GM21390 (cell line): ENCODE data around the gene CACNA1C.
"Not testable (repeated sequence)": the region's sequence is repeated elsewhere in the genome, so short reads cannot be mapped to it uniquely, and the experiment has no call there.

ENCODE experiments used
- ATAC-seq: cut with Tn5 transposase; IDR thresholded peaks from one replicate; pipeline ENCODE4 v1.9.1; 2021; ENCODE audit not compliant: unreplicated experiment

CACNA1C gene

GRCh38 chr12:2463719-2464118 is 410.9 kb downstream of the CACNA1C start:
- no peak for ATAC-seq

- no peak for ATAC-seq
Measured at GRCh38 chr12:2465681-2466080, 412.9 kb downstream of the CACNA1C start.

- no peak for ATAC-seq
Measured at GRCh38 chr12:2466211-2466610, 413.4 kb downstream of the CACNA1C start.

- no peak for ATAC-seq
Measured at GRCh38 chr12:2467447-2468195, 414.8 kb downstream of the CACNA1C start.

- no peak for ATAC-seq
Measured at GRCh38 chr12:2475984-2476383, 423.2 kb downstream of the CACNA1C start.

- ATAC-seq = no peak
Measured at GRCh38 chr12:2477009-2477766, 424.4 kb downstream of the CACNA1C start.

GRCh38 chr12:2479851-2480535 is 427.2 kb downstream of the CACNA1C start:
- no peak for ATAC-seq

- no peak for ATAC-seq
Measured at GRCh38 chr12:2481346-2481745, 428.6 kb downstream of the CACNA1C start.

GRCh38 chr12:2481951-2482350 is 429.2 kb downstream of the CACNA1C start:
- no peak for ATAC-seq

- ATAC-seq = no peak
Measured at GRCh38 chr12:2482938-2483660, 430.3 kb downstream of the CACNA1C start.

GRCh38 chr12:2483713-2484112 is 430.9 kb downstream of the CACNA1C start:
- no peak for ATAC-seq

GRCh38 chr12:2484141-2484776 is 431.5 kb downstream of the CACNA1C start:
- no peak for ATAC-seq

- ATAC-seq = no peak
Measured at GRCh38 chr12:2485681-2486080, 432.9 kb downstream of the CACNA1C start.

- ATAC-seq = no peak
Measured at GRCh38 chr12:2486796-2487195, 434.0 kb downstream of the CACNA1C start.

GRCh38 chr12:2487278-2487677 is 434.5 kb downstream of the CACNA1C start:
- ATAC-seq = no peak

- no peak for ATAC-seq
Measured at GRCh38 chr12:2488131-2488530, 435.3 kb downstream of the CACNA1C start.

- no peak for ATAC-seq
Measured at GRCh38 chr12:2488596-2488995, 435.8 kb downstream of the CACNA1C start.

- no peak for ATAC-seq
Measured at GRCh38 chr12:2489275-2489674, 436.5 kb downstream of the CACNA1C start.

- ATAC-seq = no peak
Measured at GRCh38 chr12:2490831-2491230, 438.0 kb downstream of the CACNA1C start.

- not testable (repeated sequence) for ATAC-seq
Measured at GRCh38 chr12:2491349-2491748, 438.6 kb downstream of the CACNA1C start.

- ATAC-seq = no peak
Measured at GRCh38 chr12:2492236-2492635, 439.4 kb downstream of the CACNA1C start.
